H1 (cell line): ENCODE measurements around the gene EFR3B. TPM values are rescaled to one million over a fixed set of nuclear protein-coding genes. Genes with fewer than 3 reads are reported as not detected.

Experiments used
- CREB1 ChIP-seq: IDR thresholded peaks from 2 replicates; pipeline ENCODE4 v1.6.1; 2012; ENCODE audit warnings: inconsistent platforms
- EGR1 ChIP-seq: IDR thresholded peaks from 2 replicates; pipeline ENCODE4 v1.6.1; 2011; ENCODE audit warnings: low read depth, low read length, borderline replicate concordance
- EP300 ChIP-seq, 2 experiments: IDR thresholded peaks; 1 replicate in 1 of 2; 2 replicates in 1 of 2; pipeline ENCODE4 v1.6.1; 2011 to 2012; ENCODE audit warnings: low read depth in 2 of 2, low read length in 2 of 2, mild to moderate bottlenecking in 2 of 2, borderline replicate concordance in 1 of 2, inconsistent platforms in 1 of 2, moderate library complexity in 1 of 2
- polyA plus RNA-seq, 7 experiments: library from polyadenylated mRNA; depleted of rRNA in 3 of 7; stranded (reverse) in 5 of 7; unstranded in 2 of 7; fragments of >200 nt in 5 of 7; fragments of 200-250 nt in 2 of 7; gene quantifications; 1 replicate in 5 of 7; 2 replicates in 1 of 7; 4 replicates in 1 of 7; pipeline versions ENCODE4 v1.2.1 to v1.2.3, GENCODE V29; 2011 to 2013; ENCODE audit warnings: missing spikeins in 2 of 7, mixed read lengths in 2 of 7
- total RNA-seq: library from RNA; stranded (reverse); fragmentation: NEBNext Ultra II Directional; extraction: Animal tissue kit (Norgen Biotek cat#: 25700); gene quantifications from 2 replicates; pipeline ENCODE4 v1.2.1, GENCODE V29; 2021
- TF ChIP-seq, protein P1 (sequence below): IDR thresholded peaks from 2 replicates; pipeline ENCODE4 v1.6.1; 2012; ENCODE audit warnings: inconsistent platforms

Gene EFR3B
- total and polyA plus RNA-seq, 2 of the 8 experiments (the other 6 are each of a cell fraction or from before 2014, with no cell fraction given): 3.4 to 9.6 TPM

- TF ChIP-seq EP300 (IDR thresholded peaks at IDR 0.05; ENCODE audit: borderline replicate concordance in 1 of 2, low read depth in 2 of 2, low read length in 2 of 2) (no peak), CREB1 (no peak), EGR1 (no peak)
- TF ChIP-seq, protein P1, sequence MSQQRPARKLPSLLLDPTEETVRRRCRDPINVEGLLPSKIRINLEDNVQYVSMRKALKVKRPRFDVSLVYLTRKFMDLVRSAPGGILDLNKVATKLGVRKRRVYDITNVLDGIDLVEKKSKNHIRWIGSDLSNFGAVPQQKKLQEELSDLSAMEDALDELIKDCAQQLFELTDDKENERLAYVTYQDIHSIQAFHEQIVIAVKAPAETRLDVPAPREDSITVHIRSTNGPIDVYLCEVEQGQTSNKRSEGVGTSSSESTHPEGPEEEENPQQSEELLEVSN: no peak
These were observed 113.5 kb downstream of the EFR3B start (continued) for GRCh38 chr2:25155401-25155800.
